RWPE2 (cell line): ENCODE measurements around the gene ACYP2.

ENCODE experiments used
- ATAC-seq: fragments of 200-7000 bp; cut with Tn5 transposase; 3 replicates; pipeline ENCODE4 v1.9.1; 2021; ENCODE audit warnings: low read depth
- DNase-seq: peaks from one replicate; pipeline ENCODE4 v3.0.0-alpha.2; 2020; ENCODE audit warnings: low spot score
- H3K27ac ChIP-seq: fragments of 450-650 bp; 2 replicates; pipeline ENCODE4 v1.5.1; 2017; ENCODE audit warnings: mild to moderate bottlenecking; ENCODE audit not compliant: poor library complexity, severe bottlenecking
- H3K27me3 ChIP-seq: fragments of 250-450 bp; sonication (Bioruptor Pico); 2 replicates; pipeline ENCODE4 v1.5.1; 2021; ENCODE audit warnings: mild to moderate bottlenecking, moderate library complexity; ENCODE audit not compliant: insufficient read depth, poor library complexity, severe bottlenecking
- H3K36me3 ChIP-seq: fragments of 250-450 bp; sonication (Bioruptor Pico); 2 replicates; pipeline ENCODE4 v1.5.1; 2020; ENCODE audit warnings: low read depth, mild to moderate bottlenecking, moderate library complexity
- H3K4me1 ChIP-seq: fragments of 250-450 bp; sonication (Bioruptor Pico); 2 replicates; pipeline ENCODE4 v1.5.1; 2021; ENCODE audit warnings: mild to moderate bottlenecking, moderate library complexity; ENCODE audit not compliant: insufficient read depth, poor library complexity, severe bottlenecking
- H3K4me3 ChIP-seq: fragments of 250-450 bp; sonication (Bioruptor Pico); 2 replicates; pipeline ENCODE4 v1.5.1; 2021; ENCODE audit warnings: mild to moderate bottlenecking, moderate library complexity; ENCODE audit not compliant: severe bottlenecking
- H3K9me3 ChIP-seq: fragments of 250-450 bp; sonication (Bioruptor Pico); 2 replicates; pipeline ENCODE4 v1.5.1; 2021; ENCODE audit warnings: mild to moderate bottlenecking, moderate library complexity; ENCODE audit not compliant: severe bottlenecking
- TF ChIP-seq, protein P1 (sequence below): fragments of 450-650 bp; IDR thresholded peaks from one replicate; pipeline ENCODE4 v1.5.1; 2017; ENCODE audit warnings: mild to moderate bottlenecking, moderate library complexity; ENCODE audit not compliant: poor library complexity, severe bottlenecking

ACYP2 gene

DNA sequence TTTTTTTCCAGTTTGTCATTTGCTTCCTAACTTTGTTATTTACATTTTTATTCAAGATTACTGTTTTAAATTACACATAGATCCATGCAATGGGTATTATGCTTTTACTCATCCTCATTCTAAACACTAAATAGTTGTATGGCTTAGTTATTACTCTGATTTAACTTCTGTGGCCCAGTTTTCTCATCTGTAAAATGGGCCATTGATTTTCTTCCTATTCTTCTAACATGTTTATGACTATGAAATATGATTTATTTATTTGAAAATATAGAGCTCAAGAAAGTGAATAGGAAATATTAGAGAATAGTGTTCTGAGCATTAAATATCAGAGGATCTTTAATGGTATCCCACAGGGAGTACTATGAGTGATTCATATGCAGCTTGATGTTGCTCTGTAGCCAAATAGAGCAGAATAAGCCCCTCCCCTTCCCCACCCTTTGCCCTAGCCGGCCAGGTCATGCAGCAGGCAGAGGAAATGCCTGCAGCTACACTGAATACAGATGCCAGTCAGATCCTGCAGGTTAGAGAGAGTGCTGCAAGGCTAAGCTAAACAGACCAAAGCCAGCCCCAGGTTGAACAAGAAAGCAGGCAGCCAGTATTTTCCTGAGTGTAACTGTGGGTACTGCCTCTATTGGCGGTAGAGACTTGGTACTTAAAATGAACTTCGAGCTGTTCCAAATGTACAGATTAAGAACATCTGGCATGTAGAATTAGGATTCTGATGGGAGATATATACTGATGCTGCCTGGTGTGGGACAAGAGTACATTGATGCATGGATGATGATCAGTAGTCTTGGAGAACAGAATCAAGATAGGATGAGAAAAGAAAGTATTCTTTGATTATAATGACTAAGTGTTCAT, 11.7 kb upstream of the ACYP2 start:
- Histone ChIP-seq H3K27me3 (no peaks in the 10 kb centered on the region), H3K36me3 (no peaks in the 10 kb centered on the region), H3K9me3 (no peaks in the 10 kb centered on the region), H3K4me3 (no peak overlapping the region), H3K27ac (peak overlapping the region; percentile 20), H3K4me1 (peaks cover 20% of the 10 kb centered on the region)
- ATAC-seq = peak; percentile 99
- TF ChIP-seq, protein P1, sequence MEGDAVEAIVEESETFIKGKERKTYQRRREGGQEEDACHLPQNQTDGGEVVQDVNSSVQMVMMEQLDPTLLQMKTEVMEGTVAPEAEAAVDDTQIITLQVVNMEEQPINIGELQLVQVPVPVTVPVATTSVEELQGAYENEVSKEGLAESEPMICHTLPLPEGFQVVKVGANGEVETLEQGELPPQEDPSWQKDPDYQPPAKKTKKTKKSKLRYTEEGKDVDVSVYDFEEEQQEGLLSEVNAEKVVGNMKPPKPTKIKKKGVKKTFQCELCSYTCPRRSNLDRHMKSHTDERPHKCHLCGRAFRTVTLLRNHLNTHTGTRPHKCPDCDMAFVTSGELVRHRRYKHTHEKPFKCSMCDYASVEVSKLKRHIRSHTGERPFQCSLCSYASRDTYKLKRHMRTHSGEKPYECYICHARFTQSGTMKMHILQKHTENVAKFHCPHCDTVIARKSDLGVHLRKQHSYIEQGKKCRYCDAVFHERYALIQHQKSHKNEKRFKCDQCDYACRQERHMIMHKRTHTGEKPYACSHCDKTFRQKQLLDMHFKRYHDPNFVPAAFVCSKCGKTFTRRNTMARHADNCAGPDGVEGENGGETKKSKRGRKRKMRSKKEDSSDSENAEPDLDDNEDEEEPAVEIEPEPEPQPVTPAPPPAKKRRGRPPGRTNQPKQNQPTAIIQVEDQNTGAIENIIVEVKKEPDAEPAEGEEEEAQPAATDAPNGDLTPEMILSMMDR = no peak
- peak; percentile 81 for DNase-seq

DNA sequence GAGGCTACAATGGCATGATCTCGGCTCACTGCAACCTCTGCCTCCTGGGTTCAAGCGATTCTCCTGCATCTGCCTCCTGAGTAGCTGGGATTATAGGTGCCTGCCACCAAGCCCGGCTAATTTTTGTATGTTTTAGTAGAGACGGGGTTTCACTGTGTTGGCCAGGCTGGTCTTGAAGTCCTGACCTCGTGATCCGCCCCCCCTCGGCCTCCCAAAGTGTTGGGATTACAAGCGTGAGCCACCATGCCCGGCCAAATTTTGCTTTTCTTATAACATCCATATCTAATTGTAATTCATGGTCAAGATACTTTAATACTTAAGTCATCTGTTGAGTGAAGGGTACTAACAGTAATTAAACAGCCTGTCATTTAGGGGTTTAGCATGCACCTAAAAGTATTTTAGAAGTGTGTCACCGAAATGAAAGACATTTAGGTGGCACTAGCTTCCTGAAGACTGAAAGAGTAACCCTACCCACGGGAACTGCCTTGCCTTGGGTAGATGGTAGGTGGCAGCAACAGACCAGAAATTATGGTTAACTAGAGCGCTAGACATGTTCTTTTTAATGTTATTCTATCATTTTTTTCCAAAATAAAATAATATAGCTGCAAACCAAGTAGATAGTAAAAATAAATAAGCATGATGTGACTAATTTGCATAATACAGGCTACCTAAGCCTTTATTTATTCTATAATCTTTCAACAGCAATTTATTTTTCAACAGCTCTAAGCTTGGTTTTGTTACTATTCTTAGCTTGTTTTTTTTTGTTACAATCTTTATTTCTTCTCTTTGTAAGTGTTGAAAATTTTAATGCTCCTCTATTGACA, 8.6 kb upstream of the ACYP2 start:
- H3K36me3 ChIP-seq = no peaks in the 10 kb centered on the region
- no peaks in the 10 kb centered on the region for H3K27me3 ChIP-seq
- ATAC-seq = peak; percentile 51; the same call in 2 of the 3 replicates
- TF ChIP-seq, protein P1 = peak; percentile 81
- no peaks in the 10 kb centered on the region for H3K9me3 ChIP-seq
- H3K4me1 ChIP-seq = peaks cover 20% of the 10 kb centered on the region
- no peak overlapping the region for H3K4me3 ChIP-seq
- no peak overlapping the region for H3K27ac ChIP-seq
- no peak for DNase-seq

DNA sequence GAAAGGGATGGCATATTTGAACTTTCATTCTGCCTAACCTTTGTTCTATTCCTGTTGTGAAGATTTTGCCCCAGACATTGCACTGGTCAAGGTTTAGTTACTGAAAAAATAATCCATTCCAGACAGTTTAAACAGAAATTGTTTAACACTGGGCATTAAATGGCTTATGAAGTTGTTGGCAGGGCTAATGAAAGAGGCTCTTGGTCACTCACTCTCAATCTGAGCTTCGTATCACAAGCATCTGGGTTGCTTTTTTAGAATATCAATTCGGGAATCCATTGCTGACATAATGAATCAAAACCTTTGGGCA, 8.0 kb upstream of the ACYP2 start:
- Histone ChIP-seq H3K27me3 (no peaks in the 10 kb centered on the region), H3K4me1 (peaks cover 20% of the 10 kb centered on the region), H3K27ac (no peak overlapping the region), H3K36me3 (no peaks in the 10 kb centered on the region), H3K4me3 (no peak overlapping the region), H3K9me3 (no peaks in the 10 kb centered on the region)
- no peak for ATAC-seq
- TF ChIP-seq, protein P1 = no peak
- no peak for DNase-seq

DNA sequence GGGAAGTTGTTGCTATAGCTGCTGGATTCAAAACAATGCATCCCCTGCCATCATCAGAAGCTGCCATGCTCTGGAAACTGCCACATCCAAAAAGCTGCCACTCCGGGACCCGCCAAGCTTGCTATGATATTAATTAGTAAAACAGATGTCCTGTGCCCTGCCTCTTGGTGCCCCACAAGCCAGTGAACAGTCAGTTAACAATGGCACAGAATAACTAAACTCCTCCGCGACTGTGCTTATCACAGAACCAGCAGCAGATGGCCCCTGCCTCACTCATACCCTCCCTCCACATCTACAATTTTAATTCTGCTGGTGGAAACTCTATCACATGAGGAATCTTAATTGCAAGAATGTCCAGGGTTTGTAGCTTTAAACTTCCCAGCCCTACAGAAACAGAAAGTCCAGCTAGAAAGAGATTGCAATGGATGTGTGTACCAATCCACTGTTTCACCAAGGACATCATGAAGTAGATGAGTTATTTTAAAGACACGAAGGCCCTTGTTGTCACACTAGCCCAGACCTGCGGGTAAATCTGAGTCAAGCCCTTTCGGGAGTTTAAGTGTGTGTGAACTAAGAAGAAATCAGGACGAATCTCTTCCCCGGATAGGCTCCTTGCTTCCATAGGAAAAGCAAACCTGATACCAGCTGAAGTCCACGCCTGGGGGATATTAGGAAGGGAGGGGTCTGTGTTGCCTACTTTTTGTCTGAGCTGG, 7.4 kb upstream of the ACYP2 start:
- Histone ChIP-seq H3K27me3 (no peaks in the 10 kb centered on the region), H3K9me3 (no peaks in the 10 kb centered on the region), H3K4me3 (no peak overlapping the region), H3K27ac (no peak overlapping the region), H3K36me3 (no peaks in the 10 kb centered on the region), H3K4me1 (peaks cover 20% of the 10 kb centered on the region)
- TF ChIP-seq, protein P1 = no peak
- no peak for ATAC-seq
- DNase-seq = no peak
